Stimulated activated naive CD8-positive, alpha-beta T cell treated with anti-CD3 and anti-CD28 coated beads, Interleukin-15, Interleukin-2, amounts not matched to agents 100 ng/mL and 50 ng/mL, for 24 hours (primary cell): ENCODE data around the gene QSOX2.

ENCODE experiments used
- H3K27ac Mint-ChIP-seq: one replicate; pipeline ENCODE4 v1.8.0; 2021; ENCODE audit warnings: mild to moderate bottlenecking, mixed read lengths
- H3K27me3 Mint-ChIP-seq: one replicate; pipeline ENCODE4 v1.8.0; 2021; ENCODE audit warnings: mixed read lengths
- H3K36me3 Mint-ChIP-seq: one replicate; pipeline ENCODE4 v1.8.0; 2021; ENCODE audit warnings: low read depth, mixed read lengths
- H3K4me1 Mint-ChIP-seq: one replicate; pipeline ENCODE4 v1.8.0; 2021; ENCODE audit warnings: low read depth, mixed read lengths
- H3K4me3 Mint-ChIP-seq: one replicate; pipeline ENCODE4 v1.8.0; 2021; ENCODE audit warnings: mild to moderate bottlenecking, mixed read lengths
- H3K9me3 Mint-ChIP-seq: one replicate; pipeline ENCODE4 v1.8.0; 2021; ENCODE audit warnings: mixed read lengths

QSOX2 gene

GRCh38 chr9:136286359-136286986 is 40.9 kb upstream of the QSOX2 start:
- no peaks in the 10 kb centered on the region for H3K9me3 Mint-ChIP-seq

DNA sequence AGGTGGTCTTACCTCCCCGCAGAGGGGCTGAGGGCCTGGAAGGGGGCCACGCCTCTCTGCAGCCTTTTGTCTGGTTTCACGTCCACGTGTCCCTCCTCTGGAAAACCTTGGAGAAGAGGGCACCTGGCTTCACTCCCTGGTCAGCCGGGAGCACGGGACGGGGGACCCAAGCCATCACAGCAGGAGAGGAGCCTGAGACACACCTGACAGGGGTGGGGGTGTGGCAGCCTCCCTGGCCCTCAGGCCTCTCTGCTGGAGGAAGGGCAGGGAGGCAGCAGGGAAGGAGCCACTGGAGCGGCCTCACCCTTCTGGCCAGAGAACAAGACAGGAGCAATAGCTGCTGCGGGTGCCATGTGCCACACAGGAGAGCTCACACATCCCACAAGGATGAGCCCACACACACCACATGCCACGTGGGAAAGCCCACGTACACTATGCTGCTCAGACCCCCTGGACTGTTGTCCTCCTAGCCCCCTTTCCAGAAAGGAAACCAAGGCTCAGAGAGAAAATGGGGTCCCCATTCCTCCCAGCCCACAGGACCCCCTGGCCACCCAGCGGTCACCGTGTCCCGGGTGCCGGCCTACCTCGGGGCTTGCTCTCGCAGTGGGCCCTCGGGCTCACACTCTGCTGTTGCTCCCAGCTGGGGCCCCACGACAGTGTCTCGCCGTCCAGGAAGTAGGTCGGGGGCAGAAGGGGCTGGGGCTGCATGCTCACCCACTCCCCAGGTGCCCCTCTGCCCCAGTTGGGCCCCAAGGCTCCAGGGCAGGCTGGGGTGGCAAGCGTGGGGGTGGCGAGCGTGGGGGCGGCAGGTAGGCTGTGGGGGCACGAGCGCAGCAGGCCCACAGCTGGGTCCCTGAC is 40.1 kb upstream of the QSOX2 start:
- no peak overlapping the region for H3K27ac Mint-ChIP-seq
- no peaks in the 10 kb centered on the region for H3K36me3 Mint-ChIP-seq
- peaks cover 8% of the 10 kb centered on the region for H3K4me1 Mint-ChIP-seq
- H3K9me3 Mint-ChIP-seq = no peaks in the 10 kb centered on the region
- H3K27me3 Mint-ChIP-seq = no peaks in the 10 kb centered on the region
- no peak overlapping the region for H3K4me3 Mint-ChIP-seq

More at GRCh38 chr9:136286359-136286986, 40.9 kb upstream of the QSOX2 start:
- Mint-ChIP-seq H3K4me3 (no peak overlapping the region), H3K36me3 (no peaks in the 10 kb centered on the region), H3K4me1 (peaks cover 8% of the 10 kb centered on the region), H3K27ac (no peak overlapping the region), H3K27me3 (no peaks in the 10 kb centered on the region)

- Mint-ChIP-seq H3K27ac (no peak overlapping the region), H3K27me3 (no peaks in the 10 kb centered on the region), H3K4me1 (peaks cover 8% of the 10 kb centered on the region), H3K4me3 (no peak overlapping the region), H3K9me3 (no peaks in the 10 kb centered on the region), H3K36me3 (no peaks in the 10 kb centered on the region)
Observed at GRCh38 chr9:136284951-136285350, 39.3 kb upstream of the QSOX2 start.

- Mint-ChIP-seq H3K27ac (no peak overlapping the region), H3K4me1 (peaks cover 8% of the 10 kb centered on the region), H3K36me3 (no peaks in the 10 kb centered on the region), H3K27me3 (no peaks in the 10 kb centered on the region), H3K9me3 (no peaks in the 10 kb centered on the region), H3K4me3 (no peak overlapping the region)
Observed at GRCh38 chr9:136284311-136284710, 38.7 kb upstream of the QSOX2 start.

GRCh38 chr9:136283291-136284235 is 38.0 kb upstream of the QSOX2 start:
- Mint-ChIP-seq H3K27ac (no peak overlapping the region), H3K36me3 (no peaks in the 10 kb centered on the region), H3K4me3 (no peak overlapping the region), H3K4me1 (peaks cover 8% of the 10 kb centered on the region), H3K27me3 (no peaks in the 10 kb centered on the region), H3K9me3 (no peaks in the 10 kb centered on the region)

- H3K27me3 Mint-ChIP-seq = no peaks in the 10 kb centered on the region
- H3K9me3 Mint-ChIP-seq = no peaks in the 10 kb centered on the region
- H3K36me3 Mint-ChIP-seq = no peaks in the 10 kb centered on the region
- H3K4me3 Mint-ChIP-seq = no peak overlapping the region
- H3K27ac Mint-ChIP-seq = no peak overlapping the region
- peaks cover 8% of the 10 kb centered on the region for H3K4me1 Mint-ChIP-seq
Observed at GRCh38 chr9:136282272-136282861, 36.8 kb upstream of the QSOX2 start.

GRCh38 chr9:136281421-136282271 is 36.0 kb upstream of the QSOX2 start:
- H3K4me3 Mint-ChIP-seq = no peak overlapping the region
- H3K4me1 Mint-ChIP-seq = peaks cover 8% of the 10 kb centered on the region
- no peaks in the 10 kb centered on the region for H3K36me3 Mint-ChIP-seq
- H3K27me3 Mint-ChIP-seq = no peaks in the 10 kb centered on the region
- H3K27ac Mint-ChIP-seq = no peak overlapping the region
- no peaks in the 10 kb centered on the region for H3K9me3 Mint-ChIP-seq

DNA sequence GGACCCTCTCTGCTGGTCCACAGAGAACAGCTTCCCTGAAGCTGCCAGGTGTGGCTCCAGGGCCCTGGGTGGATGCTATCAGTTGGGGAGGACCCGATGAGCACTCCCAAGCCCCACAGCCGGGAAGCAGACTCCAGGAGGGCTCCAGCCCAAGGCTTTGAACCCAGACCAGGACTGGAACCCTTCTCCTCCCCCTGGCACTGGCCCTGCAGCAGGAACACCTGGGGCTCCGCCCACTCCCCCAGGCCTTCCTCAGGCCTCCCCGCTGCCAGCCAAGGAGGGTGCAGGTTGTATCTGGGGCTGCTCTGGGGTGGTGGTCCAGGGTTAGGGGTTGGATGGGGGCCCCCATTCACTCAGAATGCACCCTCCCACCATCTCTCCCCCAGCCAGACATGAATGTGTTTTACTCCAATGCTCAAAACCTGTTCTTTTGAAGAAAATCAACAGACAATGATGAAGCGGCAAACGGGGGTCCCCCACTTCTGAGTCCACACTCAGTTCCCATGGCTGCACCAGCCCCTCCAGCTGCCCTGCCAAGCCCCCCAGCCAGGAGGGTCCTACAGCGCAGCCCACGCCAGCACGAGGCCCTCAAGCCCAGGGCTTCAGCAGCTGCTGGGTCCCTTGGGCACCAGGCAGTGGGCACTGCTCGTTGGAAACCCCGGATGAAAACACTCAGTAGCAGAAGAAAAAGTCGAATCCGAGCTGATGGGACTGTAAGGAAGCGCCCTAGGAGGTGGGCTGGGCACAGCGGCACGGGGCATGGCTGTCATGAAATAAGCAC is 35.1 kb upstream of the QSOX2 start:
- Mint-ChIP-seq H3K9me3 (no peaks in the 10 kb centered on the region), H3K4me3 (no peak overlapping the region), H3K36me3 (no peaks in the 10 kb centered on the region), H3K4me1 (peaks cover 8% of the 10 kb centered on the region), H3K27me3 (no peaks in the 10 kb centered on the region), H3K27ac (no peak overlapping the region)

- Mint-ChIP-seq H3K27ac (no peak overlapping the region), H3K9me3 (no peaks in the 10 kb centered on the region), H3K36me3 (no peaks in the 10 kb centered on the region), H3K27me3 (no peaks in the 10 kb centered on the region), H3K4me1 (peaks cover 8% of the 10 kb centered on the region), H3K4me3 (no peak overlapping the region)
Observed at GRCh38 chr9:136279471-136279870, 33.9 kb upstream of the QSOX2 start.

DNA sequence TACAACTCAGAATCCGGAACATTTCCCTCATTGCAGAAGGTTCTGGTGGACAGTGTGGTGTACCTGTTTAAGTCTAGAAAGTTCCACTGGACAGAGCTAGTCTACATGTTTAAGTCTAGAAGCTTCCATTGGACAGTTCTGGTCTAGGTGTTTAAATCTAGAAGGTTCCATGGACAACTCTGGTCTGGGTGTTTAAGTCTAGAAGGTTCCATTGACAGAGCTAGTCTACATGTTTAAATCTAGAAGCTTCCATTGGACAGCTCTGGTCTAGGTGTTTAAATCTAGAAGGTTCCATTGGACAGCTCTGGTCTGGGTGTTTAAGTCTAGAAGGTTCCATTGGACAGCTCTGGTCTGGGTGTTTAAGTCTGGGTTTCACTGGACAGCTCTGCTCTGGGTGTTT is 33.3 kb upstream of the QSOX2 start:
- Mint-ChIP-seq H3K27ac (no peak overlapping the region), H3K4me1 (peaks cover 8% of the 10 kb centered on the region), H3K36me3 (no peaks in the 10 kb centered on the region), H3K9me3 (no peaks in the 10 kb centered on the region), H3K27me3 (no peaks in the 10 kb centered on the region), H3K4me3 (no peak overlapping the region)

- Mint-ChIP-seq H3K9me3 (no peaks in the 10 kb centered on the region), H3K4me3 (no peak overlapping the region), H3K27ac (no peak overlapping the region), H3K36me3 (no peaks in the 10 kb centered on the region), H3K27me3 (no peaks in the 10 kb centered on the region), H3K4me1 (peaks cover 4% of the 10 kb centered on the region)
Observed at GRCh38 chr9:136278221-136278620, 32.6 kb upstream of the QSOX2 start.

GRCh38 chr9:136277746-136278145 is 32.1 kb upstream of the QSOX2 start:
- Mint-ChIP-seq H3K36me3 (no peaks in the 10 kb centered on the region), H3K27me3 (no peaks in the 10 kb centered on the region), H3K4me1 (peaks cover 4% of the 10 kb centered on the region), H3K9me3 (no peaks in the 10 kb centered on the region), H3K4me3 (no peak overlapping the region), H3K27ac (no peak overlapping the region)

DNA sequence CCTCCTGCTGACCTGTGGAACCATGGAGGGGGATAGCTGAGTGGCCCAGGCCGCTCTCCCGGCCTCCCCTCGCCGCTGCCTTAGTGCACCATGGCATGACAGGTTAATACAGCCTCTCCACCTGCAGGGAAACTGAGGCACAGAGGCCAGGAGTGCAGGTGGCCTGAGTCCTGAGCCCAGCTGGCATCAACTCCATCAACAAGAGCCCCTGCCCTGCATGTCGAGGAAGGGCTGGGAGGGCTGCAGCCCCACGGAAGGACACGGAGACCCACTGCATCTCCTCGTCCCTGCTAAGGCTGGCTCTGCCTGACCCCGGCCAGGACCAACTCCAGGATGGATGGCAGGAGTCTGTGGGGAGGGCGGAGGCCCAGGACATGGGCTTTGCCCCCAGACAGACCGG is 31.1 kb upstream of the QSOX2 start:
- H3K4me3 Mint-ChIP-seq = no peak overlapping the region
- H3K4me1 Mint-ChIP-seq = no peaks in the 10 kb centered on the region
- H3K27me3 Mint-ChIP-seq = no peaks in the 10 kb centered on the region
- H3K9me3 Mint-ChIP-seq = no peaks in the 10 kb centered on the region
- no peak overlapping the region for H3K27ac Mint-ChIP-seq
- no peaks in the 10 kb centered on the region for H3K36me3 Mint-ChIP-seq
